PC-3 (cell line): ENCODE results near the gene STAM. TPM values are rescaled to one million over a fixed set of nuclear protein-coding genes. Genes with fewer than 3 reads are reported as not detected.

ENCODE experiments used
- ATAC-seq: fragments of 200-7000 bp; cut with Tn5 transposase; 2 replicates; pipeline ENCODE4 v1.9.1; 2020; ENCODE audit warnings: mild to moderate bottlenecking, moderate library complexity
- BruUV-seq: library from RNA; stranded (reverse); fragments of 400-500 nt; replicated peaks from 2 replicates; lab custom pipeline; 2021; lab: Mats Ljungman, UMichigan
- CTCF ChIA-PET: fragments of 300-600 bp; sonication (Branson Sonifier 250); formaldehyde crosslinking; loops from one replicate; lab custom pipeline; 2022; ENCODE audit warnings: antibody characterized with exemption; lab: Charles Lee
- POLR2A ChIA-PET: fragments of 300-600 bp; sonication (Branson Sonifier 250); formaldehyde crosslinking; loops from one replicate; lab custom pipeline; 2022; ENCODE audit warnings: antibody characterized with exemption; ENCODE audit not compliant: unreplicated experiment; lab: Charles Lee
- DNase-seq: peaks from one replicate; pipeline ENCODE4 v3.0.0-alpha.2; 2015
- H2AFZ ChIP-seq: fragments of 300-600 bp; sonication (generic); 2 replicates; pipeline ENCODE4 v1.6.0; 2016; ENCODE audit warnings: antibody characterized with exemption, low read length
- H3F3A ChIP-seq: fragments of 300-600 bp; sonication (generic); one replicate; pipeline ENCODE4 v1.6.0; 2017; ENCODE audit warnings: antibody characterized with exemption, low read length, control low read depth, mild to moderate bottlenecking; ENCODE audit not compliant: unreplicated experiment
- H3K27ac ChIP-seq: fragments of 300-600 bp; sonication (generic); 2 replicates; pipeline ENCODE4 v1.5.1; 2016; ENCODE audit warnings: mild to moderate bottlenecking, low read length
- H3K27me3 ChIP-seq: fragments of 300-600 bp; sonication (generic); 2 replicates; pipeline ENCODE4 v1.6.1; 2016; ENCODE audit warnings: low read length, mixed read lengths
- H3K36me3 ChIP-seq: fragments of 300-600 bp; sonication (generic); 2 replicates; pipeline ENCODE4 v1.6.1; 2016; ENCODE audit warnings: low read depth, mixed run types, low read length, mixed read lengths
- H3K4me1 ChIP-seq: fragments of 300-600 bp; sonication (generic); 2 replicates; pipeline ENCODE4 v1.5.1; 2016; ENCODE audit warnings: low read length; ENCODE audit not compliant: insufficient read depth
- H3K4me2 ChIP-seq: fragments of 300-600 bp; sonication (generic); 2 replicates; pipeline ENCODE4 v1.6.0; 2016; ENCODE audit warnings: low read length
- H3K4me3 ChIP-seq: fragments of 300-600 bp; sonication (generic); 2 replicates; pipeline ENCODE4 v1.5.1; 2016; ENCODE audit warnings: mild to moderate bottlenecking, low read length, mixed read lengths
- H3K79me2 ChIP-seq: fragments of 300-600 bp; sonication (generic); 2 replicates; pipeline ENCODE4 v1.6.1; 2017; ENCODE audit warnings: low read length, mixed read lengths
- H3K9ac ChIP-seq: fragments of 300-600 bp; sonication (generic); 2 replicates; pipeline ENCODE4 v1.6.0; 2016; ENCODE audit warnings: mild to moderate bottlenecking, low read length
- H3K9me2 ChIP-seq: fragments of 300-600 bp; sonication (generic); replicated peaks from 2 replicates; pipeline ENCODE4 v1.6.1; 2016; ENCODE audit warnings: mixed run types, low read length, mixed read lengths
- H3K9me3 ChIP-seq: fragments of 300-600 bp; sonication (generic); 2 replicates; pipeline ENCODE4 v1.6.1; 2016; ENCODE audit warnings: low read length, mixed read lengths
- H4K20me1 ChIP-seq: fragments of 300-600 bp; sonication (generic); 2 replicates; pipeline ENCODE4 v1.6.1; 2016; ENCODE audit warnings: low read length, mixed read lengths
- CTCF ChIP-seq: fragments of 300-600 bp; sonication (generic); conservative IDR thresholded peaks from 2 replicates; pipeline ENCODE4 v1.5.1; 2017; ENCODE audit warnings: antibody characterized with exemption, low read depth, mild to moderate bottlenecking, low read length
- EZH2 ChIP-seq: fragments of 300-600 bp; sonication (generic); IDR thresholded peaks from one replicate; pipeline ENCODE4 v1.6.1; 2017; ENCODE audit warnings: antibody characterized with exemption, mild to moderate bottlenecking, low read length; ENCODE audit not compliant: unreplicated experiment
- EZH2phosphoT487 ChIP-seq: fragments of 300-600 bp; sonication (generic); IDR thresholded peaks from 2 replicates; pipeline ENCODE4 v1.6.1; 2018; ENCODE audit warnings: mild to moderate bottlenecking, antibody characterized with exemption, low read length, borderline replicate concordance
- intact Hi-C: fragments of 100-400 bp; cut with micrococcal nuclease; formaldehyde crosslinking; loops from 2 replicates; pipeline ENCODE4 v1.9.0; 2023
- total RNA-seq: library from RNA; depleted of rRNA; stranded (reverse); fragments of >200 nt; gene quantifications from 2 replicates; pipeline ENCODE4 v1.2.3, GENCODE V29; 2014

The STAM gene
- total RNA-seq, 1 experiment from 2014 or later, result 7.8 TPM

GRCh38 chr10:17730667-17731066 is 86.7 kb downstream of the STAM start:
- POLR2A ChIA-PET, result no interaction called here
- Histone ChIP-seq H3K9ac (no peak overlapping the region), H3K9me3 (no peaks in the 10 kb centered on the region), H3K9me2 (no peaks in the 10 kb centered on the region), H3K27ac (no peak overlapping the region), H3K4me1 (no peaks in the 10 kb centered on the region), H3K79me2 (no peaks in the 10 kb centered on the region), H3F3A (no peaks in the 10 kb centered on the region), H3K4me3 (no peak overlapping the region), H3K36me3 (no peaks in the 10 kb centered on the region), H3K27me3 (no peaks in the 10 kb centered on the region), H3K4me2 (no peak overlapping the region), H2AFZ (no peak overlapping the region), H4K20me1 (no peaks in the 10 kb centered on the region)
- no TSS peak for BruUV-seq
- CTCF ChIA-PET, result no interaction called here
- ATAC-seq, result no peak
- TF ChIP-seq EZH2phosphoT487, result no peak
- TF ChIP-seq EZH2, result no peak
- no peak for TF ChIP-seq CTCF
- DNase-seq, result no peak
- intact Hi-C loops, result no loop called here

- H3K9me3 ChIP-seq, result no peaks in the 10 kb centered on the region
- H3K36me3 ChIP-seq, result no peaks in the 10 kb centered on the region
- DNase-seq (no peak), ATAC-seq (no peak)
- no peak overlapping the region for H3K9ac ChIP-seq
- TF ChIP-seq CTCF (no peak), EZH2phosphoT487 (no peak), EZH2 (no peak)
- H3K27ac ChIP-seq, result no peak overlapping the region
- H2AFZ ChIP-seq, result no peak overlapping the region
- no peak overlapping the region for H3K4me2 ChIP-seq
- intact Hi-C loops, result no loop called here
- no peaks in the 10 kb centered on the region for H4K20me1 ChIP-seq
- ChIA-PET CTCF (no interaction called here), POLR2A (no interaction called here)
- H3K9me2 ChIP-seq, result no peaks in the 10 kb centered on the region
- no peaks in the 10 kb centered on the region for H3F3A ChIP-seq
- no TSS peak for BruUV-seq
- no peaks in the 10 kb centered on the region for H3K79me2 ChIP-seq
- no peaks in the 10 kb centered on the region for H3K4me1 ChIP-seq
- no peaks in the 10 kb centered on the region for H3K27me3 ChIP-seq
- no peak overlapping the region for H3K4me3 ChIP-seq
These were observed 87.5 kb downstream of the STAM start for GRCh38 chr10:17731331-17732020.

- Histone ChIP-seq H3F3A (no peaks in the 10 kb centered on the region), H3K79me2 (no peaks in the 10 kb centered on the region), H3K27me3 (no peaks in the 10 kb centered on the region), H3K4me2 (no peak overlapping the region), H3K9me2 (no peaks in the 10 kb centered on the region), H3K27ac (no peak overlapping the region), H3K4me1 (no peaks in the 10 kb centered on the region), H3K9me3 (no peaks in the 10 kb centered on the region), H3K9ac (no peak overlapping the region), H4K20me1 (no peaks in the 10 kb centered on the region), H3K36me3 (no peaks in the 10 kb centered on the region; the same call in 1 of the 2 replicates), H3K4me3 (no peak overlapping the region), H2AFZ (no peak overlapping the region)
- intact Hi-C loops, result no loop called here
- DNase-seq (no peak), ATAC-seq (no peak)
- POLR2A ChIA-PET, result no interaction called here
- TF ChIP-seq CTCF (no peak), EZH2phosphoT487 (no peak), EZH2 (no peak)
- CTCF ChIA-PET, result interaction anchor here (0.6 kb wide), 1 partner anchor 123 kb away, joined by 3 read pairs; no protein-coding TSS in a partner anchor
- BruUV-seq, result no TSS peak
These were observed 89.7 kb downstream of the STAM start for GRCh38 chr10:17733620-17734019.
